GM18499 (cell line): Measurements from ENCODE around the gene OSBPL9.
"Not testable (repeated sequence)": the region's sequence is repeated elsewhere in the genome, so short reads cannot be mapped to it uniquely, and the experiment has no call there.

Experiments
- ATAC-seq: cut with Tn5 transposase; IDR thresholded peaks from one replicate; pipeline ENCODE4 v1.9.1; 2021; ENCODE audit warnings: moderate number of reproducible peaks; ENCODE audit not compliant: insufficient read depth, unreplicated experiment

The OSBPL9 gene

DNA sequence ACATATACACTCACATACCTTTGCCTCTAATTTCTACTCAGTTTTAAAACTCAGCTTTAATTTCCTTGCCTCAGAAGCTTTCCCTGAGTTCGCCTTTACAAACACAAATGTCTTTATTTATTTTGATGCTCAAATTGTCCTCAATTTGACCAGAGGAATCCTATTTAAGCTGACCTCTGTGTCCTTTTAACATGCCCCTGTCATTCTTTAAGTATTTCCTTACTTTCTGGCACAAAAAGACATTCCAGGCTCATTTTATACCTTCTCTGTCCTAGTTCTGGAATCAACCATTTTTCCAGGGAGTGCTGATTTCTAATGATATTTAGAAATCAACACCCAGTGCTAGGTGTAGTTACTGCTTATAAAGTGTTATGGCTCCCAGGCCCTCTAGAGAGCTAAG is 82.5 kb downstream of the OSBPL9 start:
- ATAC-seq = no peak

DNA sequence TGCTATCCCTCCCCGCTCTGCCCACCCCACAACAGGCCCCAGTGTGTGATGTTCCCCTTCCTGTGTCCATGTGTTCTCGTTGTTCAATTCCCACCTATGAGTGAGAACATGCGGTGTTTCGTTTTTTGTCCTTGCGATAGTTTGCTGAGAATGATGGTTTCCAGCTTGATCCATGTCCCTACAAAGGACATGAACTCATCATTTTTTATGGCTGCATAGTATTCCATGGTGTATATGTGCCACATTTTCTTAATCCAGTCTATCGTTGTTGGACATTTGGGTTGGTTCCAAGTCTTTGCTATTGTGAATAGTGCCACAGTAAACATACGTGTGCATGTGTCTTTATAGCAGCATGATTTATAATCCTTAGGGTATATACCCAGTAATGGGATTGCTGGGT is 84.9 kb downstream of the OSBPL9 start:
- not testable (repeated sequence) for ATAC-seq

DNA sequence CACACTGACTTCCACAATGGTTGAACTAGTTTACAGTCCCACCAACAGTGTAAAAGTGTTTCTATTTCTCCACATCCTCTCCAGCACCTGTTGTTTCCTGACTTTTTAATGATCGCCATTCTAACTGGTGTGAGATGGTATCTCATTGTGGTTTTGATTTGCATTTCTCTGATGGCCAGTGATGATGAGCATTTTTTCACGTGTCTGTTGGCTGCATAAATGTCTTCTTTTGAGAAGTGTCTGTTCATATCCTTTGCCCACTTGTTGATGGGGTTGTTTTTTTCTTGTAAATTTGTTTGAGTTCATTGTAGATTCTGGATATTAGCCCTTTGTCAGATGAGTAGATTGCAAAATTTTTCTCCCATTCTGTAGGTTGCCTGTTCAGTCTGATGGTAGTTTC is 85.3 kb downstream of the OSBPL9 start:
- ATAC-seq = not testable (repeated sequence)

DNA sequence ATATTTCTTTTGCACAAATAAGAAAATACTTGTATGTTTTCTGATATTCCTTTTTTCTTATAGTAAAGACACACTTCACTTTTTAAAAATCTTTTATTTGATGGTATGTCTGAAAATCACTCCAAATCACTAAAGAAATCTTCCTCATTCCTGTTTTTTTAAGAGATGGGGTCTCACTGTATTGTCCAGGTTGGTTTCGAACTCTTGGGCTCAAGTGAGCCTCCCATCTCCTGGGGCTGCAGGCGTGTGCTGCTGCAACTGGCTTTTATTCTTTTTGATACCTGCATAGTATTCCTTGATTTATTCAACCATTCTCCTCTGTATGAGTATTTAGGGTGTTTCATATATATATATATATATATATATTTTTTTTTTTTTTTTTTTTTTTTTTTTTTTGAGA is 88.1 kb downstream of the OSBPL9 start:
- no peak for ATAC-seq

DNA sequence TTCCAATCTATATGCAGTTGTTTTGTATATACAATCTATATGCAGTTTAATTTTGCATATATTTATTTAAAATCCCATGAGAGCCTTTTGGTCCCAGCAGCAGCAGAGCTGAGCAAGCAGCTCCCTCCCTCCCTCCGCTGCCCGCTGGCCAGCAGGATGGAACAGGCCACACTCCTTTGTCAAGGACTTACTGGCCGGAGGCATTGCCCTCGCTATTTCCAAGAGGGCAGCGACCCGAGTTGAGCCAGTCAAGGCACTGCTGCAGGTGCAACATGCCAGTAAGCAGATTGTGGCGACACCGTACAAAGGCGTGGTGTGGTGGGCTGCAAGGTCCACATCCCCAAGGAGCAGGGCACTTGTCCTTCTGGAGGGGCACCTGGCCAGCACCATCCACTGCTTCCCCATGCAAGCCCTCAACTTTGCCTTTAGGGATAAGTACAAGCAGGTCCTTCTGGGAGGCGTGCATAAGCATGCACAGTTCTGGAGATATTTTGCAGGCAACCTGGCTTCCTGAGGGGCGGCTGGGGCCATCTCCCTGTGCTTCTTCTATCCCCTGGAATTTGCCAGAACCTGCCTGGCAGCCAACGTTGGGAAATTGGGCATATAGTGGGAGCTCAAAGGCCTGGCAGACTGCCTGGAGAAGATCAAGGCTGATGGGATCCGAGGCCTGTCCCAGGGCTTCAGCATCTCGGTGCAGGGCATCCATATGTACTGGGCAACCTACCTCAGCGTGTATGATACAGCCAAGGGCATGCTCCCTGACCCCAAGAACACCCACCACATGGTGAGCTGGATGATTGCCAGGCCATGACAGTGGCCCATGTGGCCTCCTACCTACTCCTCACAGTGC is 92.2 kb downstream of the OSBPL9 start:
- ATAC-seq = no peak

DNA sequence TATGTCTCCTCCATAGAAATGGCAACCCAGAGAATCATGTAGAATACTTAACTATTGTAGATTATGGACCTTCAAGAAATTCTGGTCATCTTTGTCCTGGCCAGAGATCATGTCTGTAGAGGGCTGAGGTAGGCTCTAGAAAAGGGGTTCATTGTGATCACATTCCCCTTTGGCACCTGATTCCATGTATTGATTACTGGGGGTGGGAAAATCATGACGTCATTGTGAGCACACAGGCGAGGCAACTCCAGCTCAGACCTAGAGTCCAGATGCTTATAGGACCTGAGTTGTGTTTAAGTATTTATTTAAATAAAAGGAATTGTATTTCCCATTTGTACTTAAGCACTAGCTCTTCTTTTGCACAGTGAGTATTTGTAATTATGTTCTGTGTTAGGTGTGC is 93.1 kb downstream of the OSBPL9 start:
- ATAC-seq = no peak

DNA sequence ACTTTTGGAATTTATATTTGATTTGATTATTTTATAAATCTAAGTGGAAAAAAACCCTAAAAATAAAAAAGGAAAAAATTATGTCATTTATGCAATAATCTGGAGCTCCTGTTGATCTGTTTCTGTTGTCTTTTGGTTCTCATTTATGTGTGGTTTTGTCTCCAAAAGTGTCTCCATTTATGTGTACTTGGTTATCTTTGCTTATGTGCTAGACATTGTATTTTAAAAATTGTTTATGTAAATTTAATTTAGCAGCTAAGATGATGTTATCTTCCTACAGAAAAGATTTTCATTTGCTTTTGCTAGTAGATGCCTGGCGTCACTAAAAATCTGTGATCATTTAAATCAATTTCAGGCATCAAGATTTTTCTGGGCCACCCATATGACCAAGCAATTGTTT is 95.7 kb downstream of the OSBPL9 start:
- ATAC-seq = no peak

DNA sequence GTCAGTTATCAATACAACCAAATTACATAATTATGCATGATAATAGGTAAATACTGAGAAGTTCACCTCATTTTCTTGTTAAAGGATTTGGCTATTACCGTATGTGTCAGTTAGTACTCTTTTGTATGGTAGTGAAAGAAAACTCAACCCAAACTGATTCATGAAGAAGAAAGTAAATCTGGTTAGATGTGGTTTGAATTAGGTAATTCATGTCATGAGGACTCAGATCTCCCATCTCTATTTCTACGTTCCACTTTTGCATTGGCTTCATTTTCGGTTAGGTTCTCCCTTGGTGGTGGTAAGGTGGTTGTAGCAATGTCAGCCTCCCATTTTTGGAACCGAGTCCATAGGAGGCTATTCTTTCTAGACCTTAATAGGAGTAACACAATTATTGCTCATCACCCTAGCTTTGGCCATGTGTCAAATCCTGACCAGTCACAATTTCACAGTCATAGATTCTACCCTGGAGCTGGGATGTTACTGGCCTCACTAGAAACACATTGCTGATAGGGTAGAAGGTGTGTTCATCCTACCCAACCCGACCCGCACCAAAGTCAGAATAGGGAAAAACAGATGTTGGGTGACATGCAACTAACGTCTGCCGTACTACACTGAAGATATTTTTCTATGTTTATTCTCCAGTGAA is 97.6 kb downstream of the OSBPL9 start:
- ATAC-seq = no peak

DNA sequence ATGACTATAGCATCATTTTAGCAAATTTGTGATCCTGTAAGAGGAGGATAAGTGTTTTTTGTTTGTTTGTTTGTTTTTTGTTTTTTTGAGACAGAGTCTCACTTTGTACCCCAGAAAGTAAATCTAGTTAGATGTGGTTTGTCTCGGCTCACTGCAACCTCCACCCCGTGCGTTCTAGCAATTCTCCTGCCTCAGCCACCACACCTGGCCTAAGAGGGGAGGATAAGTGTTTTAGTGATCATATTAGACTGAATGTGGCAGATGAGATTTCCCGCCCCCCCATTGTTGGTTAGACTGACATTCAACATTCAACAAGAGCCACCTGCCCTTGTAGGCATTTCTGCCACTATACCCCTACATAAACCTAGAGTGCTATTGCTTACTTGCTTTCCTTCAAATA is 98.5 kb downstream of the OSBPL9 start:
- no peak for ATAC-seq

DNA sequence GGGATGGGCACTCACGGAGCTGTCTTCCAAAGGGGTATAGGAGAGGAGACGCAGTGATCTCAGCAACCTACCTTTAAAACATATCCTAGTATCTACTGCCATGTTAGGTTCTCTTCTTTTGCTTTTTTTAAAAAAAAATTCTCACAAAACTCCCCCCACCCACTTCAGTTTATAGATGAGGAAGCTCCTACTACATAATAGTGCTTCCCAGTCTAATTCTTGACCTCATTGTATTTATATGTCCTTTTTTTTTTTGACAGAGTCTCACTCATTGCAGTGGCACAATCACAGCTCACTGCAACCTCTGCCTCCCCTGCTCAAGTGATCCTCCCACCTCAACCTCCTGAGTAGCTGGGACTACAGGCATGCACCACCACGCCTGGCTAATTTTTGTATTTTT is 99.9 kb downstream of the OSBPL9 start:
- ATAC-seq = no peak

DNA sequence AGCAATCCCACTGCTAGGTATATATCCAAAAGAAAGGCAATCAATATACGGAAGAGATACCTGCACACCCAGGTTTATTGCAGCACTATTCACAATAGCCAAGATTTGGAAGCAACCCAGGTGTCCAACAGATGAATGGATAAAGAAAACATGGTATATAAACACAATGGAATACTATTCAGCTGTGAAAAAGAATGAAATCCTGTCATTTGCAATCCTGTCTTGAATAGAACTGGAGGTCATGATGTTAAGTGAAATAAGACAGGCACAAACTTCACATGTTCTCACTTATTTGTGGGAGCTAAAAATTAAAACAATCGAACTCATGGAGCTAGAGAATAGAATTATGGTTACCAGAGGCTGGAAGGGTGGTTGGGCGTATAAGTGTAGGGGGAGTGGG is 101.0 kb downstream of the OSBPL9 start:
- no peak for ATAC-seq

DNA sequence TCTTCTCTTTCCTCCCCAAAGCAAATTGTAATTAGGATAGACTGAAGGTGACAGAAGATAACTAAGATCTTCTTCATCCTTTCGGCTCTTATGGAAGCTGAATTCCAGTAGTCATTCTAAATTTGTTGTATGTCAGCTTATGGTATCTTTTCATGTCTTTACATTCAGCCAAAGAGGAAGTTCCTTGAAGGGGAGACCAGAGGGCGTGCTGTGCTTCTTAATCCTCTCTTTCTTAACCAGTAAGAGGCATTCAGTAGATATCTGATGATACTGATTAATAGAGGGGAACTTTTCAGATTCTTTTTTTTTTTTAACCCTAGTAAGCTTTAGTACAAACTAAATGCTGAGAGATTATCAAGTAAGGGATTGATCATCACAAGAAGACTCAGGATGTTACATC is 102.3 kb downstream of the OSBPL9 start:
- ATAC-seq = no peak

DNA sequence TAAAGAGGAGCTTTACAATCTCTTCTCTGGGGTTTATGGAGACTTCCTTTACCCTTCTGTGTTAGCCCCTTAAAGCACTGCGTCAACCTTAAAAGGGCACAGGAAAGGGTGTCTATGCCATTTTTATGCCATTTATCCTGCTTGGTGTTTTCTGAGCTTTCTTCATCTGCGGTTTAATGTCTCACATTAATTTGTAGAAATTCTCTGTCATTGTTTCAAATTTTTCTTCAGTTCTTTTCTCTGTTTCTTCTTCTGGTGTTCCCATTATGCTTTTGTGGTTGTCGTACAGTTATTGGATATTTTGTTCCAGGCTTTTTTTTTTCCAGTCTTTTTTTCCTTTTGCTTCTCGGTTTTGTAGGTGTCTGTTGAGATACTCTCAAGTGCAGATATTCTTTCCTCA is 107.9 kb downstream of the OSBPL9 start:
- ATAC-seq = no peak

DNA sequence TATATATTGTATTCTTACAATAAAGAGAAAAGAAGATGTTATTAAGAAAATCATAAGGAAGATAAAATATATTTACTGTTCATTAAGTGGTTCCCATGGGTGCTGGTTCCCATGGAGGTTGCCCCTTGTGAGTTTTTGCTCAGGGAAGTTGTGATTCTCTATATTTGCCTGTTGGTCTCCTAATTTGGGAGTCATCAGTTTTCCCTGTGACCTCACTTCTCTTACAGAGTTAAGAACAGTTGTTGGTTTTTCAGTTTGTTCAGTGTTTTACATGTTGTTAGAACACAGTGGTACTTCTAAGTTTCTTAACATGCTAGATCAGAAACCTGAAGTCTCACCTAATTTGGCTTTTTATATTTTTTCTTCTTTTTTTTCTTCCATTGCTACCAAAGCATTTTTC is 109.2 kb downstream of the OSBPL9 start:
- ATAC-seq = no peak

DNA sequence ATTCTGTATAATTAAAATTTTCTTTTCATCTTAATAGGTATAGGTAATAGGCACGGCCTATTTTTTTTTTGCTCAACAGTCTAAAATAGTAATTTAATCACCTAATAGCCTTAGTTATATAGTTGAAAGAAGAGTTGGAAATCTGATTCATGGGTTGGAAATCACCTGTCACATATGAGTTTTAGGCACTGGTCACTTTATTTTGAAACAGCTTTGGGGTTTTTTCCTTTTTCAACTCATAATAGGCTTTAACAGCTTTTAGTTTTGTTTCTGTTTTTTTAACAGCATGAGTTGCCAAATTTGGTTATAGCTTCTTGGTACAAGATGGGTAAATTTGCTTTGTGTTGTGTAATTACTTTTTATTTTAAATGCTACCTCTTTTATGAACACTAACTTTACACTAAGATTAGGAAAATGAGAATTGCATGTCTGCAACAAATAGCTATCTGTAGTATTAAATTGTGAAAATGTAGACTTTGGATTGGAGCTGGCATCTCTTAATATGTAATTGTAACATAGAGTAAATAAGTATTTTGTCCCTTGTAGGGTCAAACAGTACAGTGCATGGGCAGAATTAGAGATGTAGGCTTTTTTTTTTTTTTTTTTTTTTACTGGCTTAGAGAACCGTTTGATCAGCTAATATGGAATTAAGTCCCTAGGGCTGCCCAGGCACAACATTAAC is 109.8 kb downstream of the OSBPL9 start:
- no peak for ATAC-seq

DNA sequence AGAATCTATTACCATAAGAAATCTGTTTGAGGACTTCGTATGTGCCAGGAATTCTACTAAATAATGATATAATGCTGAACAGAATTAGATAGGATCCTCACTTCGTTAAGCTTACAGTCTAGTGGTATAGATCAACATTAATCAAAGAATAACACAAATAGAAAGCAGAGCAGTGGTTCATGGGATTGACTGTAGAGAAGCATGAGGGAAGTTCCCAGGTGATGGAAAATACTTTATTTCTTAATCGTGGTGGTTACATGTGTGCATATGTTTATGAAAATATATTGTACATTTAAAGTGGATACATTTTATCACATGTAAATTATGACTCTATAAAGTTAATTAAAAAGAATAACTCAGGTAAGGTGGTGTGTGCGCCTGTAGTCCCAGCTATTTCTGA is 110.5 kb downstream of the OSBPL9 start:
- ATAC-seq = no peak

DNA sequence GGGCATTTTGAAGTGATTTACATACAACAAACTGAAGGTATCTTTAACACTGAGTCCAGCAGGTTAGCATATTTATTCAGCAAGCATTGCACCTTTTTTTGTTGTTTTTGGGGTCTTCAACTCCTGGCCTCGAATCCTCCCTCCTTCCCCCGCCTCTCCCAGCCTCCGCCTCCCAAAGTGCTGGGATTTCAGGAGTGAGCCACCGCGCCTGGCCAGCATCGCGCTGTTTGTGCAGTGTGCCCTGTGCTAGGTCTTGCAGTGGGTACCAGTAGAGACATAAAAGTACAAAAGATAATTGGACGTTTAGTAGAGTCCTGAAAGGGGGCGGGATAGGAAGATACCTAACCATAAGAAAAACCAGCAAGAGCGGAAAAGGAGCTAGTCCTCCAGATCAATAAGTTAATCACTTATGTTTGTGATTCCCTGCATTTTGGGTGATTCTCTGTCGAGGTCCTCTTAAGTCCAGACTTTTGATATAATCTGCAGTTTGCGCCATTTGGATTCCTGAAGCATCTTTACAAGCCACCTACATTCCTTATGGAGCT is 111.8 kb downstream of the OSBPL9 start:
- ATAC-seq = no peak

DNA sequence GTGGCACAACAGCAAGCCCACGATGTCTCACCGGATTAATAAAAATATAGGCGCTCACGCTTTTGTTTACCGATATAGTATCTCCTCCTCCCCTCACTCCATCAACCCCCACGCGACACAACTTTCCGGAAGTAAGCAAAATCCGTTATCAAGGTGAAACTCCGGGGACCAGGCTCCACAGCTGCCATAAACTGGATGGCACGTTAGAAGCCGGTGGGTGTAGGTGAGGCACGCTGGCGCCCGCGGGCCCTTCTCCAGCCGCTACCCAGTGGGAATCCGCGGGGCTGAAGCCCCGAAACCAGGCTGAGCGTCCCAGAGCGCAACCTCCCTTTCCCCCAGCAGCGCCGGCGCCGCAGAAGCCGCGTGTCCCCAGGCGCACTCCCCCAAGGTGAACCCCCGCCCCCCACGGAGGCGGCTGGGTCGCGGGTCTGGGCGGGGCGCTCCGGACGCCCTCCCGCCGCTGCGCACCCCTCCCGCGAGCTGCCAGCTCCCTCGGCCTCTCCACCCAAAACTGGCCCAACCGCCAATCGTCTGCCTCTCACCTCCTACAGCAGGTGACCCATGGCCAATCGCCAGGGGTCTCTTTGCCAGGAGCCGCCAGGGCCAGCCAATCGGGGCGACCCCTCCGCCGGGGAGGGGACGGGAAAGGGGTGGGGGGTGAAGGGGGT is 112.4 kb downstream of the OSBPL9 start:
- ATAC-seq = peak; percentile 79

DNA sequence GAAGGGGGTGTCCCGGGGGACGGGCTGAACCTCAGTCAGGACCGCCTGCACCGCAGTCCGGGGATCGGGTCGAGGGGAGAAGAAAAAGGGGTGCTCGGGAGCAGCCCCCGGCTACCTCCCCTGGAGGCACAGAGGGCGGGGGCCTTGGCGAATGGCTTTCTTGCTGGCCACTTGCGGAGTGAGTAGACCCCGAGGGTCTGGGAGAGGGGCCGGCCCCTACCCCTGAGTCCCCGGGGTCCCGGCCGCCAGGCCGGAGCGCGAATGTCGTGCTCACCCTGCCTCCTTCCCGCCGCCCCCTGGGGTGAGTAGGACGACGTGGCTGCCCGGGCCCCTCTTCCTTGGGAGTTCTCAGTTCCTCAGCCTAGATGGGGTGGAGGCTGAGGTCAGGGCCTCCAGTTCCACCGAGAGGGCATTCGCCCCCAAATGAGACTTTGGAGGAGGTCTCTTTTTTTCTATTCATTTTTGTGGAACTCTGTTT is 113.0 kb downstream of the OSBPL9 start:
- ATAC-seq = no peak

DNA sequence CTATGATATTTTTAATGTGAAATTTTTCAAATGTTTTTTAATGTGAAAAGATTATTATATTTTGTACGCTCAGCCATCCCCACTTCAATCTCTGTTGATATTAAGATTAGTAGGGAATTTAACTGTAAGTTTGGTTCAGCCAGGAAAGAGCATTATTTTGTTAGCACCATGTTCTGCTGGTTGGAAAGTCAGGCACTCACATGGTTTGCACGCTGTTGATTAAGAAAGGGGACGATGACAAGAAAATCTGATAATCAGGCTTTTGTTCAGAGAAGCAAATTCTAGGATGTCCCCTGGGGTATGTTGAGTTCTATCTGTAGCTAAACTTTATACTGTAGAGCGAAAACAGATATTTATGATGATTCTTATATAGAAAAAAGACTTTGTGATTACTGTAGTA is 115.1 kb downstream of the OSBPL9 start:
- no peak for ATAC-seq
